CD4-positive, alpha-beta T cell (primary cell): ENCODE measurements around the gene BIRC6. TPM values are rescaled to one million over a fixed set of nuclear protein-coding genes. Genes with fewer than 3 reads are reported as not detected.
A peak's percentile ranks its signal among the peaks of the same experiment; 100 is the strongest.
"Not testable (repeated sequence)": the region's sequence is repeated elsewhere in the genome, so short reads cannot be mapped to it uniquely, and the experiment has no call there.

Source experiments
- ATAC-seq: fragments of 200-7000 bp; cut with Tn5 transposase; one replicate; pipeline ENCODE4 v1.10.0; 2022; ENCODE audit warnings: mild to moderate bottlenecking; ENCODE audit not compliant: poor library complexity
- CTCF ChIA-PET: fragments of 350-600 bp; sonication (Branson Sonifier 250); formaldehyde crosslinking; loops from one replicate; lab custom pipeline; 2021; ENCODE audit warnings: antibody characterized with exemption, inconsistent platforms; lab: Charles Lee
- POLR2A ChIA-PET: fragments of 350-600 bp; sonication (Branson Sonifier 250); formaldehyde crosslinking; loops from one replicate; lab custom pipeline; 2021; ENCODE audit warnings: antibody characterized with exemption, inconsistent platforms; lab: Charles Lee
- DNase-seq, 14 experiments: peaks; one replicate each; pipeline ENCODE4 v3.0.0-alpha.2; 2013 to 2020; ENCODE audit warnings: mixed read lengths in 2 of 14
- H3K27ac ChIP-seq, 2 donors: one replicate each; pipeline versions ENCODE4 v1.5.1 to v1.7.0; 2013; ENCODE audit warnings: low read length in 2 of 2, low read depth in 1 of 2, mild to moderate bottlenecking in 1 of 2
- H3K27me3 ChIP-seq, 2 experiments: 1 replicate in 1 of 2; 2 replicates in 1 of 2; pipeline versions ENCODE4 v1.6.1 to v1.7.0; 2013; ENCODE audit warnings: low read length in 2 of 2, control low read depth in 1 of 2, mild to moderate bottlenecking in 1 of 2, moderate library complexity in 1 of 2; ENCODE audit not compliant: insufficient read depth in 2 of 2, control insufficient read depth in 1 of 2
- H3K36me3 ChIP-seq: one replicate; pipeline ENCODE4 v1.6.1; 2013; ENCODE audit warnings: low read length, control low read depth; ENCODE audit not compliant: insufficient read depth
- H3K4me1 ChIP-seq: one replicate; pipeline ENCODE4 v1.6.1; 2013; ENCODE audit warnings: low read length, control low read depth; ENCODE audit not compliant: insufficient read depth
- H3K4me3 ChIP-seq: one replicate; pipeline ENCODE4 v1.5.1; 2013; ENCODE audit warnings: mild to moderate bottlenecking, low read length, moderate library complexity
- H3K9me3 ChIP-seq, 2 experiments: 1 replicate in 1 of 2; 2 replicates in 1 of 2; pipeline versions ENCODE4 v1.6.1 to v1.7.0; 2013; ENCODE audit warnings: low read length in 2 of 2, mild to moderate bottlenecking in 2 of 2, control low read depth in 1 of 2, moderate library complexity in 1 of 2; ENCODE audit not compliant: control insufficient read depth in 1 of 2, insufficient read depth in 1 of 2
- H3K27ac Mint-ChIP-seq: one replicate; pipeline ENCODE4 v1.8.0; 2020; ENCODE audit warnings: mixed read lengths
- H3K27me3 Mint-ChIP-seq: one replicate; pipeline ENCODE4 v1.8.0; 2021; ENCODE audit warnings: mixed read lengths
- H3K36me3 Mint-ChIP-seq: one replicate; pipeline ENCODE4 v1.8.0; 2021; ENCODE audit warnings: low read depth, mixed read lengths
- H3K4me1 Mint-ChIP-seq: one replicate; pipeline ENCODE4 v1.8.0; 2021; ENCODE audit warnings: low read depth, mixed read lengths
- H3K4me3 Mint-ChIP-seq: one replicate; pipeline ENCODE4 v1.8.0; 2020; ENCODE audit warnings: mild to moderate bottlenecking, mixed read lengths
- H3K9me3 Mint-ChIP-seq: one replicate; pipeline ENCODE4 v1.8.0; 2020; ENCODE audit warnings: mixed read lengths
- intact Hi-C, 2 experiments: fragments of 100-400 bp; cut with DNase I in 1 of 2; cut with micrococcal nuclease in 1 of 2; formaldehyde crosslinking; loops; one replicate each; pipeline versions ENCODE4 v1.15.1 to v1.9.0; 2023 to 2025; cut with DNase I, micrococcal nuclease
- total RNA-seq, 174 experiments: library from RNA in 2 of 174; stranded (reverse) in 2 of 174; gene quantifications; one replicate each; pipeline ENCODE4 v1.2.3 and lab custom pipeline; 2021 to 2026
- TF ChIP-seq, protein P1 (sequence below): fragments of 200-600 bp; IDR thresholded peaks from one replicate; pipeline ENCODE4 v1.8.0; 2022; ENCODE audit warnings: antibody characterized with exemption, mild to moderate bottlenecking

Gene BIRC6
- total RNA-seq, 2 experiments from 2014 or later: 110 to 113 TPM

DNA sequence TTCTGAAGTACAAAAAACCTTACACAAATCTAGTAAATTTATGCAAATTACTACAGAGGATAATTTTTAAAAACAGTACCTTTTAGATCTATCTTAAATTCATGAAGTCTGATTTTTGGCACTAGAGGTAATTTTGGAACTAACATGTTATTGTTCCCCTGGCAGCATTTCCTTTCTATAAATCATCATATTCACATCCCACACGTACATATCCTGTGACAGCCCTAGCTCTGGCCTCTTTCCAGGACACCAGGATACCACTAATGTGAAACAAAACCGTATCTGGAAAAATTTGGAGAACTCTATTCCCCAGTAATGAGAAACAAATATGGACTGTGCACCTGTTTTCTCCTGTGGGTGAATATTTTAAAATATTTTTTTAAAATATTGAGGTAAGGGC is 14.0 kb upstream of the BIRC6 start:
- Mint-ChIP-seq H3K27ac (no peak overlapping the region), H3K4me1 (no peaks in the 10 kb centered on the region), H3K36me3 (no peaks in the 10 kb centered on the region), H3K4me3 (no peak overlapping the region), H3K27me3 (no peaks in the 10 kb centered on the region), H3K9me3 (no peaks in the 10 kb centered on the region)
- ChIA-PET POLR2A (no interaction called here), CTCF (interaction anchor here (0.7 kb wide), 1 partner anchor 44 kb away, joined by 4 read pairs; no protein-coding TSS in a partner anchor)
- no peak overlapping the region for H3K4me3 ChIP-seq
- no peaks in the 10 kb centered on the region for H3K9me3 ChIP-seq
- H3K36me3 ChIP-seq: no peaks in the 10 kb centered on the region
- H3K27ac ChIP-seq: no peak overlapping the region
- no peak for DNase-seq
- ATAC-seq: no peak
- H3K4me1 ChIP-seq: no peaks in the 10 kb centered on the region
- no peaks in the 10 kb centered on the region for H3K27me3 ChIP-seq
- intact Hi-C loops: no loop called here
- TF ChIP-seq, protein P1, sequence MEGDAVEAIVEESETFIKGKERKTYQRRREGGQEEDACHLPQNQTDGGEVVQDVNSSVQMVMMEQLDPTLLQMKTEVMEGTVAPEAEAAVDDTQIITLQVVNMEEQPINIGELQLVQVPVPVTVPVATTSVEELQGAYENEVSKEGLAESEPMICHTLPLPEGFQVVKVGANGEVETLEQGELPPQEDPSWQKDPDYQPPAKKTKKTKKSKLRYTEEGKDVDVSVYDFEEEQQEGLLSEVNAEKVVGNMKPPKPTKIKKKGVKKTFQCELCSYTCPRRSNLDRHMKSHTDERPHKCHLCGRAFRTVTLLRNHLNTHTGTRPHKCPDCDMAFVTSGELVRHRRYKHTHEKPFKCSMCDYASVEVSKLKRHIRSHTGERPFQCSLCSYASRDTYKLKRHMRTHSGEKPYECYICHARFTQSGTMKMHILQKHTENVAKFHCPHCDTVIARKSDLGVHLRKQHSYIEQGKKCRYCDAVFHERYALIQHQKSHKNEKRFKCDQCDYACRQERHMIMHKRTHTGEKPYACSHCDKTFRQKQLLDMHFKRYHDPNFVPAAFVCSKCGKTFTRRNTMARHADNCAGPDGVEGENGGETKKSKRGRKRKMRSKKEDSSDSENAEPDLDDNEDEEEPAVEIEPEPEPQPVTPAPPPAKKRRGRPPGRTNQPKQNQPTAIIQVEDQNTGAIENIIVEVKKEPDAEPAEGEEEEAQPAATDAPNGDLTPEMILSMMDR: no peak

DNA sequence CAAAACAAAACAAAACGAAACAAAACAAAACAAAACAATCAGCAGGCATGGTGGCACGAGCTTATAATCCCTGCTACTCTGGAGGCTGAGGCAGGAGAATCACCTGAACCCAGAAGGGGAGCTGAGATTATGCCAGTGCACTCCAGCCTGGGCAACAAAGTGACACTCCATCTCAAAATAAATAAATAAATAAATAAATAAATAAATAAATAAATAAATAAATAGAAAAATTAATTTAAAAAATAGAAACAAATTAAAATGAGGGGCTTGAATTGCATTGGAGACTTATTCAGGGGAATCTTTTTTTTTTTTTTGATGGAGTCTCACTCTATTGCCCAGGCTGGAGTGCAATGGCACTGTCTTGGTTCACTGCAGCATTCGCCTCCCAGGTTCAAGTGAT is 6.0 kb upstream of the BIRC6 start:
- not testable (repeated sequence) for H3K4me1 Mint-ChIP-seq, ATAC-seq, DNase-seq

DNA sequence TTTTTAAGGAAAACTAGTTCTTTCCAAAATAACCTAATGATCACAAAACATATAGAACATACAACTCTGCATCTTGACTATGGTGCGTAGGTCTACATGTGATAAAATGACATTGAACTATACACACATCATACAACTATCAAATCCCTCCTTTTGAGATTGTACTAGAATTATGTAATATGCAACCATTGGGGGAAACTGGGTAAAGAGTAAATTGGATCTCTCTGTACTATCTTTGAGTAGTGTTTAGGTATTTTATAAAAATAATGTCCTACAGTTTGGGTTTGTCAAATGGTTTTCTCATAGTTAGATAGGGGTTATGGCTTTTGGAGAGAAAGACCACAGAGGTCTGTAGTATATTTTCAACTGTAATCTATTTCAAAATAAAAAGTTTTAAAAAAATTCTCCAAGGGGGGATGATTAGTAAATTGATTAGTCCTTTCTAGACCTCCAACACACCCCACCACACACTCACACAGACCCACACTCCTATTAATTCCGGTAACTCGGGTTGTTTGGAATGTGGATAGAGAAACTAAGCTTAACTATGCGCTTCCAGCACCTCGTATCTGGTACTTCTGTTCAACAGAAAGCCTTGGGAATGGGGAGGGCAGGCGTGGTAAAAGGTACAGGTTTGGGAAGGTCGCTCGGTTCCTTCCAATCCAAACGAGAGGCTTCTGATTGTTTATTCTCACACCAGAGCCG is 695 bp upstream of the BIRC6 start:
- CTCF ChIA-PET: no interaction called here
- Histone ChIP-seq H3K27me3 (no peaks in the 10 kb centered on the region), H3K27ac (peak overlapping the region; percentile 75 to 87), H3K4me3 (peak overlapping the region; percentile 97), H3K9me3 (no peaks in the 10 kb centered on the region), H3K4me1 (peaks cover 21% of the 10 kb centered on the region), H3K36me3 (peaks cover 1% of the 10 kb centered on the region)
- Mint-ChIP-seq H3K4me1 (peaks cover 36% of the 10 kb centered on the region), H3K27ac (peak overlapping the region; percentile 81), H3K36me3 (peaks cover 27% of the 10 kb centered on the region), H3K9me3 (no peaks in the 10 kb centered on the region), H3K4me3 (peak overlapping the region; percentile 82), H3K27me3 (no peaks in the 10 kb centered on the region)
- DNase-seq (peak in 2 of 14 experiments; percentile 1 to 18), ATAC-seq (peak; percentile 5)
- POLR2A ChIA-PET: interaction anchor here (0.8 kb wide), 1 partner anchor 9 kb away, joined by 4 read pairs; no protein-coding TSS in a partner anchor
- intact Hi-C loops: loop anchor here in 1 of 2 experiments (5.0 kb wide), 3 partner anchors 271 to 1241 kb away; partner anchors contain the start of genes FAM98A, SPAST and TTC27
- TF ChIP-seq, protein P1: no peak

More for the DNA sequence above, 6.0 kb upstream of the BIRC6 start:
- H3K4me3 Mint-ChIP-seq, H3K27me3 ChIP-seq, H3K9me3 ChIP-seq, H3K9me3 Mint-ChIP-seq, H3K36me3 ChIP-seq, POLR2A ChIA-PET, H3K27ac ChIP-seq, H3K4me3 ChIP-seq, CTCF ChIA-PET, H3K36me3 Mint-ChIP-seq, intact Hi-C loops, H3K27ac Mint-ChIP-seq, H3K27me3 Mint-ChIP-seq, H3K4me1 ChIP-seq: not testable (repeated sequence)
